SK-N-SH treated with all-trans-retinoic acid at 6 μM for 48 hours (cell line): ENCODE results near the gene MPZL2.

Experiments
- ATAC-seq: fragments of 200-7000 bp; cut with Tn5 transposase; 3 replicates; pipeline ENCODE4 v1.9.1; 2020; ENCODE audit warnings: mild to moderate bottlenecking, moderate library complexity
- ARNTL ChIP-seq: fragments of 450-650 bp; formaldehyde crosslinking; IDR thresholded peaks from 2 replicates; pipeline ENCODE4 v1.5.0; 2020; ENCODE audit warnings: low read depth, mild to moderate bottlenecking, moderate library complexity, borderline replicate concordance
- BACH2 ChIP-seq: fragments of 250-450 bp; sonication (Bioruptor Pico); IDR thresholded peaks from 2 replicates; pipeline ENCODE4 v1.9.0; 2021; ENCODE audit warnings: mild to moderate bottlenecking, borderline replicate concordance
- CREB5 ChIP-seq: fragments of 250-450 bp; sonication (Bioruptor Pico); IDR thresholded peaks from 2 replicates; pipeline ENCODE4 v1.5.1; 2020; ENCODE audit warnings: low read depth, mild to moderate bottlenecking, moderate library complexity
- CSDC2 ChIP-seq: fragments of 250-450 bp; sonication (Bioruptor Pico); IDR thresholded peaks from 2 replicates; pipeline ENCODE4 v1.5.0; 2020; ENCODE audit warnings: mild to moderate bottlenecking, moderate library complexity
- CSRNP3 ChIP-seq: fragments of 250-450 bp; sonication (Bioruptor Pico); IDR thresholded peaks from 2 replicates; pipeline ENCODE4 v1.5.1; 2021; ENCODE audit warnings: mild to moderate bottlenecking, moderate library complexity
- ESRRG ChIP-seq: fragments of 250-450 bp; sonication (Bioruptor Pico); IDR thresholded peaks from 2 replicates; pipeline ENCODE4 v1.6.1; 2021; ENCODE audit warnings: mild to moderate bottlenecking
- GLIS3 ChIP-seq: fragments of 250-450 bp; sonication (Bioruptor Pico); IDR thresholded peaks from 2 replicates; pipeline ENCODE4 v1.5.0; 2020; ENCODE audit warnings: mild to moderate bottlenecking, moderate library complexity
- ISL1 ChIP-seq: fragments of 250-450 bp; sonication (Bioruptor Pico); IDR thresholded peaks from 2 replicates; pipeline ENCODE4 v2.1.2; 2022; ENCODE audit warnings: mild to moderate bottlenecking, moderate library complexity
- OSR1 ChIP-seq: fragments of 250-450 bp; sonication (Bioruptor Pico); IDR thresholded peaks from 2 replicates; pipeline ENCODE4 v1.8.0; 2022; ENCODE audit warnings: moderate library complexity, mild to moderate bottlenecking, inconsistent platforms
- PATZ1 ChIP-seq: fragments of 250-450 bp; sonication (Bioruptor Pico); IDR thresholded peaks from 2 replicates; pipeline ENCODE4 v1.8.0; 2020; ENCODE audit warnings: mild to moderate bottlenecking, moderate library complexity, borderline replicate concordance
- POU6F1 ChIP-seq: fragments of 250-450 bp; sonication (Bioruptor Pico); IDR thresholded peaks from 2 replicates; pipeline ENCODE4 v1.8.0; 2021; ENCODE audit warnings: low read depth, mild to moderate bottlenecking, moderate library complexity, borderline replicate concordance
- PPARA ChIP-seq: fragments of 250-450 bp; sonication (Bioruptor Pico); IDR thresholded peaks from 2 replicates; pipeline ENCODE4 v1.5.0; 2020; ENCODE audit warnings: mild to moderate bottlenecking, borderline replicate concordance
- RARB ChIP-seq: fragments of 250-450 bp; sonication (Bioruptor Pico); IDR thresholded peaks from 2 replicates; pipeline ENCODE4 v1.8.0; 2021; ENCODE audit warnings: mild to moderate bottlenecking, moderate library complexity
- SNAI2 ChIP-seq: fragments of 250-450 bp; sonication (Bioruptor Pico); IDR thresholded peaks from 2 replicates; pipeline ENCODE4 v1.5.0; 2020; ENCODE audit warnings: mild to moderate bottlenecking, moderate library complexity
- TCF4 ChIP-seq: fragments of 250-450 bp; sonication (Bioruptor Pico); IDR thresholded peaks from 2 replicates; pipeline ENCODE4 v1.8.0; 2021; ENCODE audit warnings: mild to moderate bottlenecking, moderate library complexity, borderline replicate concordance
- TOX ChIP-seq: fragments of 250-450 bp; sonication (Bioruptor Pico); IDR thresholded peaks from 2 replicates; pipeline ENCODE4 v1.8.0; 2021; ENCODE audit warnings: mild to moderate bottlenecking, moderate library complexity, borderline replicate concordance
- TSHZ2 ChIP-seq: fragments of 250-450 bp; sonication (Bioruptor Pico); IDR thresholded peaks from 2 replicates; pipeline ENCODE4 v1.5.0; 2020; ENCODE audit warnings: mild to moderate bottlenecking, moderate library complexity
- ZC3H10 ChIP-seq: fragments of 250-450 bp; sonication (Bioruptor Pico); IDR thresholded peaks from 2 replicates; pipeline ENCODE4 v1.5.1; 2021; ENCODE audit warnings: mild to moderate bottlenecking, moderate library complexity
- ZFP30 ChIP-seq: fragments of 450-650 bp; formaldehyde crosslinking; IDR thresholded peaks from 2 replicates; pipeline ENCODE4 v1.5.0; 2022; ENCODE audit warnings: mild to moderate bottlenecking, moderate library complexity
- ZNF565 ChIP-seq: fragments of 450-650 bp; formaldehyde crosslinking; conservative IDR thresholded peaks from 2 replicates; pipeline ENCODE4 v1.5.0; 2020; ENCODE audit warnings: low read depth, mild to moderate bottlenecking, moderate library complexity
- ZNF70 ChIP-seq: fragments of 450-650 bp; formaldehyde crosslinking; IDR thresholded peaks from 2 replicates; pipeline ENCODE4 v1.5.0; 2020; ENCODE audit warnings: mild to moderate bottlenecking, moderate library complexity
- ZNF8 ChIP-seq: fragments of 450-650 bp; formaldehyde crosslinking; IDR thresholded peaks from 2 replicates; pipeline ENCODE4 v1.5.0; 2020; ENCODE audit warnings: mild to moderate bottlenecking, moderate library complexity

MPZL2 gene

GRCh38 chr11:118230088-118230487, 34.0 kb downstream of the MPZL2 start (continued):
- TF ChIP-seq PATZ1 (CRISPR knock-in tag) (no peak), GLIS3 (CRISPR knock-in tag) (no peak), ZNF70 (no peak), OSR1 (CRISPR knock-in tag) (no peak)

GRCh38 chr11:118229274-118229847, 34.7 kb downstream of the MPZL2 start:
- TF ChIP-seq SNAI2 = no peak
- no peak for ATAC-seq

GRCh38 chr11:118227865-118228785, 36.0 kb downstream of the MPZL2 start:
- ATAC-seq = no peak
- TF ChIP-seq ZNF8 (CRISPR knock-in tag) (no peak), ISL1 (CRISPR knock-in tag) (no peak), ZFP30 (no peak), BACH2 (CRISPR knock-in tag) (no peak), TOX (CRISPR knock-in tag) (no peak), SNAI2 (no peak), TCF4 (no peak), ZC3H10 (CRISPR knock-in tag) (no peak), ZNF70 (no peak), PATZ1 (CRISPR knock-in tag) (no peak), ESRRG (CRISPR knock-in tag) (no peak), CREB5 (CRISPR knock-in tag) (no peak), GLIS3 (CRISPR knock-in tag) (no peak), OSR1 (CRISPR knock-in tag) (no peak), PPARA (CRISPR knock-in tag) (no peak), ZNF565 (CRISPR knock-in tag) (no peak), CSRNP3 (CRISPR knock-in tag) (no peak), ARNTL (no peak), POU6F1 (CRISPR knock-in tag) (no peak), CSDC2 (CRISPR knock-in tag) (no peak)

GRCh38 chr11:118226781-118227180, 37.3 kb downstream of the MPZL2 start:
- ATAC-seq = no peak
- TF ChIP-seq TSHZ2 (CRISPR knock-in tag) (no peak), BACH2 (CRISPR knock-in tag) (no peak), TCF4 (no peak), RARB (CRISPR knock-in tag) (no peak), POU6F1 (CRISPR knock-in tag) (no peak), ISL1 (CRISPR knock-in tag) (no peak), TOX (CRISPR knock-in tag) (no peak), CSDC2 (CRISPR knock-in tag) (no peak)
